Gastroesophageal sphincter (tissue), 4 donors: ENCODE data around the gene FAM110D. TPM values are rescaled to one million over a fixed set of nuclear protein-coding genes. Genes with fewer than 3 reads are reported as not detected.

ENCODE experiments used
- ATAC-seq: fragments of 150-250 bp; one replicate; pipeline ENCODE4 v1.9.1; 2016; ENCODE audit warnings: mild to moderate bottlenecking, moderate library complexity
- H3K27ac ChIP-seq, 4 donors: fragments of 200-600 bp; sonication (generic) in 3 of 4; 1 replicate in 3 of 4; 2 replicates in 1 of 4; pipeline ENCODE4 v1.5.1; 2016 to 2019
- H3K27me3 ChIP-seq: fragments of 200-600 bp; sonication (generic); one replicate; pipeline ENCODE4 v1.5.1; 2019
- H3K36me3 ChIP-seq, 2 donors: fragments of 200-600 bp; sonication (generic); one replicate each; pipeline ENCODE4 v1.5.1; 2019; ENCODE audit warnings: control low read depth in 1 of 2
- H3K4me1 ChIP-seq, 3 donors: fragments of 200-600 bp; sonication (generic); 1 replicate in 2 of 3; 2 replicates in 1 of 3; pipeline ENCODE4 v1.5.1; 2016 to 2019; ENCODE audit warnings: control low read depth in 2 of 3
- H3K4me3 ChIP-seq, 2 donors: fragments of 200-600 bp; sonication (generic); one replicate each; pipeline ENCODE4 v1.5.1; 2019; ENCODE audit warnings: mild to moderate bottlenecking in 1 of 2, moderate library complexity in 1 of 2
- H3K9me3 ChIP-seq, 3 donors: fragments of 200-600 bp; sonication (generic); one replicate each; pipeline ENCODE4 v1.5.1; 2017 to 2019; ENCODE audit warnings: control low read depth in 2 of 3
- EP300 ChIP-seq: sonication (generic); formaldehyde crosslinking; IDR thresholded peaks from one replicate; pipeline ENCODE4 v1.6.1; 2017; ENCODE audit warnings: antibody characterized with exemption, mild to moderate bottlenecking
- POLR2A ChIP-seq, 2 donors: fragments of 450-650 bp; IDR thresholded peaks; one replicate each; pipeline ENCODE4 v1.6.1; 2017; ENCODE audit warnings: antibody characterized with exemption in 2 of 2, mild to moderate bottlenecking in 2 of 2, moderate library complexity in 1 of 2
- POLR2AphosphoS5 ChIP-seq: sonication (generic); formaldehyde crosslinking; IDR thresholded peaks from one replicate; pipeline ENCODE4 v1.6.1; 2017; ENCODE audit warnings: antibody characterized with exemption
- WGBS, 2 donors: methylation state at CpG; one replicate each; pipeline ENCODE4 v1.1.5; 2018; ENCODE audit warnings: low coverage in 1 of 2; 5-methylcytosine and 5-hydroxymethylcytosine counted together
- total RNA-seq, 4 donors: library from RNA; depleted of rRNA; stranded (reverse); fragments of >200 nt; gene quantifications; one replicate each; pipeline ENCODE4 v1.1.0, GENCODE V29; 2016
- TF ChIP-seq, protein P1 (sequence below), 4 experiments: fragments of 200-600 bp in 2 of 4; fragments of 450-650 bp in 2 of 4; sonication (generic) in 1 of 4; IDR thresholded peaks; one replicate each; pipeline ENCODE4 v1.5.1; 2017 to 2019; ENCODE audit warnings: antibody characterized with exemption in 4 of 4, mild to moderate bottlenecking in 2 of 4, moderate library complexity in 2 of 4

The FAM110D gene
- total RNA-seq, 4 donors from 2014 or later = 3.4 to 12.5 (median 7.7) TPM

DNA sequence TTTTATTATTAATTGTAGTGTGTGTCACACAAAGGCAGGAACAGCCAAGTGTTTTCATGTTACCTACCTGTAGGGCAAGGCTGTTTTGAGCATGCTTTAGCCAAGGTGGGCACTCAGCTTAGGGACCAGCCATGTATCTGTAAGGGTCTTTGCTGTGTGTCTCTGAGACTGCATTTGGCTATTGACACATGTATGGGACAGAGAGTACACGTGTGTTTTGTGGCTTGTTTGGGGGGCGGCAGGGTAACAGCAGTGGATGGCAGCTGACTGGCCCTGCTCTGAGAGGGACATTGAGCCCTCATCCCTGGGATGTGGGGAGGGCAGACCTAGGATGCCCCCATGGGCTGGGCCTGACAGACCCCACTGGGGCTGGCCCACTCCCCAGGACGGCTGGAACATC, 38.4 kb downstream of the FAM110D start:
- no CpG with 5 or more reads among the region's 3 CpGs for WGBS, 2 donors
- Histone ChIP-seq H3K9me3 (no peaks in the 10 kb centered on the region), H3K4me3 (no peak overlapping the region), H3K4me1 (peaks cover 0 to 9% (median 0%) of the 10 kb centered on the region in 3 donors), H3K27ac (no peak overlapping the region), H3K36me3 (no peaks in the 10 kb centered on the region), H3K27me3 (peaks cover 34% of the 10 kb centered on the region)
- no peak for TF ChIP-seq POLR2A (IDR thresholded peaks at IDR 0.05)
- TF ChIP-seq, protein P1, sequence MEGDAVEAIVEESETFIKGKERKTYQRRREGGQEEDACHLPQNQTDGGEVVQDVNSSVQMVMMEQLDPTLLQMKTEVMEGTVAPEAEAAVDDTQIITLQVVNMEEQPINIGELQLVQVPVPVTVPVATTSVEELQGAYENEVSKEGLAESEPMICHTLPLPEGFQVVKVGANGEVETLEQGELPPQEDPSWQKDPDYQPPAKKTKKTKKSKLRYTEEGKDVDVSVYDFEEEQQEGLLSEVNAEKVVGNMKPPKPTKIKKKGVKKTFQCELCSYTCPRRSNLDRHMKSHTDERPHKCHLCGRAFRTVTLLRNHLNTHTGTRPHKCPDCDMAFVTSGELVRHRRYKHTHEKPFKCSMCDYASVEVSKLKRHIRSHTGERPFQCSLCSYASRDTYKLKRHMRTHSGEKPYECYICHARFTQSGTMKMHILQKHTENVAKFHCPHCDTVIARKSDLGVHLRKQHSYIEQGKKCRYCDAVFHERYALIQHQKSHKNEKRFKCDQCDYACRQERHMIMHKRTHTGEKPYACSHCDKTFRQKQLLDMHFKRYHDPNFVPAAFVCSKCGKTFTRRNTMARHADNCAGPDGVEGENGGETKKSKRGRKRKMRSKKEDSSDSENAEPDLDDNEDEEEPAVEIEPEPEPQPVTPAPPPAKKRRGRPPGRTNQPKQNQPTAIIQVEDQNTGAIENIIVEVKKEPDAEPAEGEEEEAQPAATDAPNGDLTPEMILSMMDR (IDR thresholded peaks at IDR 0.05) = no peak
- TF ChIP-seq EP300 = no peak
- TF ChIP-seq POLR2AphosphoS5 = no peak
- ATAC-seq = no peak

DNA sequence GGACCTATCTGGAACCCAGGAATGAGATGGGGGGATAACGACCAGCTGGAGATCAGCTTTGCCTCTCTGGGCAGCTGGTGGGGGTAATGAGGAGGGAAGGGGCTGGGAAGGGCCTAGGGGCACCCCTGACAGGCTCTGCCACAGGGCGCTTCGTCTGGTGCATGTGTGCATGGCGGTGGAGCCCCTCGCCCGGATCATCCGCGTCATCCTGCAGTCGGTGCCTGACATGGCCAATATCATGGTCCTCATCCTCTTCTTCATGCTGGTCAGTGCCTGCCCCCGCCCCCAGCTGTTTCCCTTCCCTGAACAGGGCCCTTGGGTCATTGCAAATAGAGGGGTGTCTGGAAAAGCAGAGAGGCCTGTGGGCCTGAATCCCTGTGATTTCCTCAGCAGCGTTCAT, 38.9 kb downstream of the FAM110D start:
- Histone ChIP-seq H3K4me1 (peaks cover 0 to 9% (median 0%) of the 10 kb centered on the region in 3 donors), H3K27me3 (peaks cover 38% of the 10 kb centered on the region), H3K36me3 (no peaks in the 10 kb centered on the region), H3K27ac (no peak overlapping the region), H3K9me3 (no peaks in the 10 kb centered on the region), H3K4me3 (no peak overlapping the region)
- WGBS, 2 donors = 67 to 78% methylated on average over 5 to 8 of the region's 11 CpGs
- no peak for TF ChIP-seq POLR2AphosphoS5
- no peak for TF ChIP-seq EP300
- TF ChIP-seq, protein P1 (IDR thresholded peaks at IDR 0.05) = no peak
- no peak for TF ChIP-seq POLR2A (IDR thresholded peaks at IDR 0.05)
- ATAC-seq = no peak

DNA sequence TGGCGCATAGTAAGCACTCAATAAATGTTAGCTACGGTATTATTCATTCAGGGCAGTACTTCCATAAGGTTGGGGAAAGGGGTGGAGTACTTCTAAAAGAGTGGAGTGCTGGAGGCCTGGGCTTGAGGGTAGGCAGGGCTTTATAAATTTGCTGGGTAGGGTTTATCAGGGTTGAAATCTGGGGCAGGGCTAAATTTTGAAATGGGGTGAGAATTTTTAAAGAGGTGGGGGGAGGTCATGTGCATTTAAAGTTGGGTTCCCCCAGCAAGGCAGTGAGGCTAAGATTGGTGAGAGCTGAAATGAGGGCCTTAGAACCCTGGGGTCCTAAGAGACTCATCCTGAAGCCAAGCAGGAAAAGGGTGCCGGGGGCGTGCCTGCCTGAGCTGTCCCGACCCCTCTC, 41.5 kb downstream of the FAM110D start:
- no peaks in the 10 kb centered on the region for H3K36me3 ChIP-seq
- H3K27ac ChIP-seq = no peak overlapping the region
- peaks cover 0 to 9% (median 0%) of the 10 kb centered on the region in 3 donors for H3K4me1 ChIP-seq
- WGBS, 2 donors = 57% methylated on average over 4 of the region's 5 CpGs; no CpG with 5 or more reads in 1 of the 2 donors
- H3K27me3 ChIP-seq = peaks cover 42% of the 10 kb centered on the region
- H3K9me3 ChIP-seq = no peaks in the 10 kb centered on the region
- H3K4me3 ChIP-seq = no peak overlapping the region
- TF ChIP-seq EP300 (no peak), POLR2A (IDR thresholded peaks at IDR 0.05) (no peak), POLR2AphosphoS5 (no peak)
- TF ChIP-seq, protein P1 (IDR thresholded peaks at IDR 0.05) = no peak
- no peak for ATAC-seq

DNA sequence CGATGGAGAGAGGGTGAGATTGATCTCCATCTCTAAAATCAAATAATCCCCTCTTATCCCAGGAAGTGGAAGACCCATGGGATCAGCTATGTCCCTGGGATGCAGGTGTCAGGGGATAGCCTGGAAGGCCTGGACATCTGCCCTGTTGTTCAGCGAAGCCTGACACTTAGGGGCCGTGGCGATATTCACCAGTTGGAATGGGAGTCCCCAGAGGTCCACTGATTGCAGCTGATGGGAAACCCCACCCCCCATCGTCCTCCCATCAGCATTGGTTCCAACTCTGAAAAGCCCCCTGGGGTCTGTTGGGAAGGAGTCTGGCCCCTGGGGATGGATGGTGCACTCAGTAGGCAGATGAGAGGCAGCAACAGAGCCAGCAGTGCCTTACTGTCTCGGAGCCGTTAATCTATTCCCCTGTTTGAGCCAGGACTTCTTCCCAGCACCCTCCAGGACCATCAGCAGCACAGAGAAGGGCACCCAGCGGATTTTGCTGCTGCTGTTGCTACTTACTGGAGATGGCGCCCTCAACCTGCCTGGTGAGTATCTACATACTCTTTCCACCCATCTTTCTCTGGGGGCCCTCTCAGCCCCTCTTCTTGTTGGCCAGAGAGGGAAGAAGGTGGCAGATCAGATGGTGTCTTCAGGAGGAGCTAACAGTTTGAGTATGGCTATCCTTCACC, 44.9 kb downstream of the FAM110D start:
- Histone ChIP-seq H3K9me3 (no peaks in the 10 kb centered on the region), H3K27me3 (peaks cover 31% of the 10 kb centered on the region), H3K36me3 (no peaks in the 10 kb centered on the region), H3K4me1 (peaks cover 0 to 9% (median 0%) of the 10 kb centered on the region in 3 donors), H3K4me3 (no peak overlapping the region), H3K27ac (no peak overlapping the region)
- no peak for ATAC-seq
- 67 to 80% methylated on average over 4 to 6 of the region's 9 CpGs for WGBS, 2 donors
- TF ChIP-seq EP300 (no peak), POLR2A (IDR thresholded peaks at IDR 0.05) (no peak), POLR2AphosphoS5 (no peak)
- TF ChIP-seq, protein P1 (IDR thresholded peaks at IDR 0.05) = no peak

DNA sequence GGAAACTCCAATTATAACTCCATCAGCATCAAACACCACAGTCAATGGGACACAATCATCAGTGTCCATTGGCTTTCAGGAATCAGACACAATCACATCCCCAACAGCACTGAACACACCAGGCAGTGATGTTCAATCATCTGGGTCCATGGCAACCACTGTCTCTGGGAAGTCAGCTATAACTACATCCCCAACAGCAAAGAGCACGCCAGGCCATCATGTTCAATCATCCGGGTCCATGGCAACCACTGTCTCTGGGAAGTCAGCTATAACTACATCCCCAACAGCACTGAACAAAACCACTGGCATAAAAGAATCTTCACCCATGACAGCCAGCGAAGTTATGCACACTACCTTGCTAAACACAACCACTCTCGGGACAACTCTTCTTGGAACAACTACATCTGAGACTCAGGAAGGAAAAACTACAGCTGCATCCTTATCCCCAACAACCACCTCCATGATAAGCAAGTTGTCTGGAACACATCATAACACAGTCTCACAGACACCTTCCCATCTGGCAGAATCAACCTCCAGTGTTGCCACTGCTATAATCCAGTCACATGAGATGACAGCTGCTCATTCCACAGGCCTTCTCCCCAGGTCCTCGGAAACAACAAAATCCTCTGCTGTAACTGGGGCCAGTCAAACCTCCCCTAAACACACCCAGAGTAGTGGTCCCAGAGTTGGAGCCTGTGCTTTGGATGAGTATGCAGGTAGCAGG, 51.4 kb downstream of the FAM110D start:
- no peak for TF ChIP-seq EP300
- TF ChIP-seq, protein P1 (IDR thresholded peaks at IDR 0.05) = no peak
- no peak for TF ChIP-seq POLR2A (IDR thresholded peaks at IDR 0.05)
- no peak for TF ChIP-seq POLR2AphosphoS5
- no peaks in the 10 kb centered on the region for H3K36me3 ChIP-seq
- ATAC-seq = no peak
- no peaks in the 10 kb centered on the region for H3K9me3 ChIP-seq
- H3K27me3 ChIP-seq = no peaks in the 10 kb centered on the region
- no peaks in the 10 kb centered on the region for H3K4me1 ChIP-seq
- 59 to 75% methylated on average over 1 to 3 of the region's 5 CpGs for WGBS, 2 donors
- H3K4me3 ChIP-seq = no peak overlapping the region
- no peak overlapping the region for H3K27ac ChIP-seq
